Left lung (tissue), 10 donors: Measurements from ENCODE around the gene OPCML. TPM values are rescaled to one million over a fixed set of nuclear protein-coding genes. Genes with fewer than 3 reads are reported as not detected.

Experiments used
- ATAC-seq: fragments of 200-7000 bp; cut with Tn5 transposase; one replicate; pipeline ENCODE4 v1.9.1; 2020; ENCODE audit warnings: moderate library complexity
- DNase-seq, 4 donors: peaks; one replicate each; pipeline ENCODE4 v3.0.0-alpha.2; 2013 to 2020
- H3K27ac ChIP-seq, 2 donors: fragments of 200-600 bp; sonication (generic) in 1 of 2; one replicate each; pipeline versions ENCODE4 v1.5.0 to v1.8.0; 2020 to 2021
- H3K27me3 ChIP-seq, 2 donors: fragments of 200-600 bp; sonication (generic) in 1 of 2; one replicate each; pipeline versions ENCODE4 v1.5.0 to v1.8.0; 2020 to 2021
- H3K36me3 ChIP-seq, 2 donors: fragments of 200-600 bp; sonication (generic) in 1 of 2; one replicate each; pipeline versions ENCODE4 v1.5.0 to v1.8.0; 2020 to 2021
- H3K4me1 ChIP-seq, 2 donors: fragments of 200-600 bp; one replicate each; pipeline ENCODE4 v1.8.0; 2021
- H3K4me3 ChIP-seq, 2 donors: fragments of 200-600 bp; sonication (generic) in 1 of 2; one replicate each; pipeline versions ENCODE4 v1.5.0 to v1.8.0; 2020 to 2021; ENCODE audit warnings: mild to moderate bottlenecking in 1 of 2
- H3K9me3 ChIP-seq, 2 donors: fragments of 200-600 bp; sonication (generic) in 1 of 2; one replicate each; pipeline versions ENCODE4 v1.5.0 to v1.8.0; 2020 to 2021
- CTCF ChIP-seq, 2 donors: fragments of 200-600 bp; sonication (generic) in 1 of 2; IDR thresholded peaks; one replicate each; pipeline versions ENCODE4 v1.5.0 to v1.8.0; 2021; ENCODE audit warnings: antibody characterized with exemption in 2 of 2
- intact Hi-C, 2 donors: fragments of 100-400 bp; cut with DNase I; formaldehyde crosslinking; loops; one replicate each; pipeline versions ENCODE4 v1.11.2 to v1.14.2; 2022
- polyA plus RNA-seq, 6 donors: library from polyadenylated mRNA; unstranded; fragments of 120-200 nt; gene quantifications; one replicate each; pipeline ENCODE4 v1.2.1, GENCODE V29; 2013; ENCODE audit not compliant: insufficient read length in 6 of 6
- total RNA-seq, 2 donors: library from RNA; stranded (reverse); fragmentation: NEBNext Ultra II Directional; extraction: Animal tissue kit (Norgen Biotek cat#: 25700); gene quantifications; one replicate each; pipeline ENCODE4 v1.2.1, GENCODE V29; 2021
- donor health status: DM: no; HTN: yes; CAD: no.
- donor health status: DM: no; HTN: no; CAD: no.

Gene OPCML
- total and polyA plus RNA-seq, 8 donors = 0.98 to 5.3 (median 1.9) TPM; not detected in 2

GRCh38 chr11:132475026-132475425 lies 1057.3 kb downstream of the OPCML start:
- no peaks in the 10 kb centered on the region for H3K27me3 ChIP-seq
- no peaks in the 10 kb centered on the region for H3K36me3 ChIP-seq
- no peaks in the 10 kb centered on the region for H3K4me1 ChIP-seq
- no peak for ATAC-seq
- H3K9me3 ChIP-seq = no peaks in the 10 kb centered on the region
- no peak for DNase-seq
- no peak overlapping the region for H3K4me3 ChIP-seq
- intact Hi-C loops = no loop called here
- H3K27ac ChIP-seq = no peak overlapping the region
- no peak for TF ChIP-seq CTCF (IDR thresholded peaks at IDR 0.05)

GRCh38 chr11:132472411-132473172 lies 1059.7 kb downstream of the OPCML start:
- intact Hi-C loops = no loop called here
- Histone ChIP-seq H3K4me3 (no peak overlapping the region), H3K27ac (no peak overlapping the region), H3K4me1 (no peaks in the 10 kb centered on the region), H3K27me3 (no peaks in the 10 kb centered on the region), H3K36me3 (no peaks in the 10 kb centered on the region), H3K9me3 (no peaks in the 10 kb centered on the region)
- no peak for TF ChIP-seq CTCF (IDR thresholded peaks at IDR 0.05)
- ATAC-seq (peak; percentile 51), DNase-seq (peak in 2 of 4 donors; percentile 53 to 85)

- Histone ChIP-seq H3K4me3 (no peak overlapping the region), H3K9me3 (no peaks in the 10 kb centered on the region), H3K4me1 (no peaks in the 10 kb centered on the region), H3K27me3 (no peaks in the 10 kb centered on the region), H3K36me3 (no peaks in the 10 kb centered on the region), H3K27ac (no peak overlapping the region)
- DNase-seq (no peak), ATAC-seq (no peak)
- intact Hi-C loops = no loop called here
- no peak for TF ChIP-seq CTCF (IDR thresholded peaks at IDR 0.05)
Observed at GRCh38 chr11:132471466-132471865, 1060.8 kb downstream of the OPCML start.

- Histone ChIP-seq H3K9me3 (no peaks in the 10 kb centered on the region), H3K27me3 (no peaks in the 10 kb centered on the region), H3K36me3 (no peaks in the 10 kb centered on the region), H3K27ac (no peak overlapping the region), H3K4me3 (no peak overlapping the region), H3K4me1 (no peaks in the 10 kb centered on the region)
- ATAC-seq (no peak), DNase-seq (no peak)
- TF ChIP-seq CTCF (IDR thresholded peaks at IDR 0.05) = no peak
- intact Hi-C loops = no loop called here
Observed at GRCh38 chr11:132466983-132467382, 1065.3 kb downstream of the OPCML start.

GRCh38 chr11:132464939-132465338 lies 1067.4 kb downstream of the OPCML start:
- intact Hi-C loops = no loop called here
- Histone ChIP-seq H3K27me3 (no peaks in the 10 kb centered on the region), H3K9me3 (no peaks in the 10 kb centered on the region), H3K36me3 (no peaks in the 10 kb centered on the region), H3K27ac (no peak overlapping the region), H3K4me3 (no peak overlapping the region), H3K4me1 (no peaks in the 10 kb centered on the region)
- no peak for ATAC-seq
- no peak for DNase-seq
- no peak for TF ChIP-seq CTCF (IDR thresholded peaks at IDR 0.05)
